Skeletal muscle tissue (tissue), 4 donors: ENCODE measurements around the gene WDR70. TPM values are rescaled to one million over a fixed set of nuclear protein-coding genes. Genes with fewer than 3 reads are reported as not detected.

Source experiments
- H3K27ac ChIP-seq: one replicate; pipeline ENCODE4 v1.7.0; 2013; ENCODE audit warnings: mild to moderate bottlenecking, low read depth, low read length, inconsistent platforms
- H3K27me3 ChIP-seq, 3 donors: one replicate each; pipeline ENCODE4 v1.7.0; 2013; ENCODE audit warnings: low read length in 3 of 3; ENCODE audit not compliant: control insufficient read depth in 3 of 3, insufficient read depth in 3 of 3
- H3K36me3 ChIP-seq, 3 donors: one replicate each; pipeline ENCODE4 v1.7.0; 2013; ENCODE audit warnings: low read length in 3 of 3; ENCODE audit not compliant: control insufficient read depth in 3 of 3, insufficient read depth in 3 of 3
- H3K4me1 ChIP-seq, 3 donors: one replicate each; pipeline ENCODE4 v1.7.0; 2013; ENCODE audit warnings: low read length in 3 of 3, mild to moderate bottlenecking in 3 of 3; ENCODE audit not compliant: control insufficient read depth in 3 of 3, insufficient read depth in 3 of 3
- H3K4me3 ChIP-seq, 3 donors: one replicate each; pipeline ENCODE4 v1.7.0; 2013; ENCODE audit warnings: low read length in 3 of 3
- H3K9ac ChIP-seq, 3 donors: one replicate each; pipeline ENCODE4 v1.7.0; 2013; ENCODE audit warnings: low read length in 3 of 3, mild to moderate bottlenecking in 3 of 3, moderate library complexity in 2 of 3, low read depth in 1 of 3
- H3K9me3 ChIP-seq, 3 donors: one replicate each; pipeline ENCODE4 v1.7.0; 2013; ENCODE audit warnings: low read length in 3 of 3; ENCODE audit not compliant: control insufficient read depth in 3 of 3
- total RNA-seq: library from RNA; depleted of rRNA; stranded (reverse); fragments of >200 nt; gene quantifications from one replicate; pipeline ENCODE4 v1.2.3, GENCODE V29; 2014
- donor health status: Osteomylitis.

The WDR70 gene
- total RNA-seq, 1 donor from 2014 or later = 23.0 TPM

- peaks cover 0 to 3% (median 0%) of the 10 kb centered on the region in 3 donors for H3K36me3 ChIP-seq
- no peak overlapping the region for H3K9ac ChIP-seq
- peaks cover 7 to 15% (median 8%) of the 10 kb centered on the region in 3 donors for H3K4me1 ChIP-seq
- H3K4me3 ChIP-seq = no peak overlapping the region
- H3K27me3 ChIP-seq = no peaks in the 10 kb centered on the region
- no peak overlapping the region for H3K27ac ChIP-seq
- H3K9me3 ChIP-seq = no peaks in the 10 kb centered on the region
Observed at GRCh38 chr5:37740331-37741066, 361.4 kb downstream of the WDR70 start.

- Histone ChIP-seq H3K27me3 (no peaks in the 10 kb centered on the region), H3K9me3 (no peaks in the 10 kb centered on the region), H3K4me1 (peaks cover 0 to 5% (median 4%) of the 10 kb centered on the region in 3 donors), H3K4me3 (no peak overlapping the region), H3K9ac (no peak overlapping the region), H3K27ac (no peak overlapping the region), H3K36me3 (peaks cover 0 to 3% (median 0%) of the 10 kb centered on the region in 3 donors)
Observed at GRCh38 chr5:37742111-37742510, 363.0 kb downstream of the WDR70 start.

GRCh38 chr5:37751227-37751626 lies 372.1 kb downstream of the WDR70 start:
- Histone ChIP-seq H3K9me3 (no peaks in the 10 kb centered on the region), H3K9ac (no peak overlapping the region)

GRCh38 chr5:37754976-37755375 lies 375.9 kb downstream of the WDR70 start:
- peaks cover 0 to 4% (median 0%) of the 10 kb centered on the region in 3 donors for H3K9me3 ChIP-seq

More at GRCh38 chr5:37751227-37751626, 372.1 kb downstream of the WDR70 start:
- Histone ChIP-seq H3K4me1 (no peaks in the 10 kb centered on the region), H3K27me3 (no peaks in the 10 kb centered on the region), H3K4me3 (no peak overlapping the region), H3K36me3 (peaks cover 0 to 2% (median 0%) of the 10 kb centered on the region in 3 donors), H3K27ac (no peak overlapping the region)

GRCh38 chr5:37755581-37755980 lies 376.5 kb downstream of the WDR70 start:
- Histone ChIP-seq H3K27ac (no peak overlapping the region), H3K4me3 (no peak overlapping the region), H3K4me1 (no peaks in the 10 kb centered on the region), H3K36me3 (peaks cover 0 to 2% (median 0%) of the 10 kb centered on the region in 3 donors), H3K9me3 (peaks cover 0 to 4% (median 0%) of the 10 kb centered on the region in 3 donors), H3K9ac (no peak overlapping the region), H3K27me3 (no peaks in the 10 kb centered on the region)

More at GRCh38 chr5:37754976-37755375, 375.9 kb downstream of the WDR70 start:
- Histone ChIP-seq H3K9ac (no peak overlapping the region), H3K4me3 (no peak overlapping the region), H3K27me3 (no peaks in the 10 kb centered on the region), H3K36me3 (peaks cover 0 to 2% (median 0%) of the 10 kb centered on the region in 3 donors), H3K4me1 (no peaks in the 10 kb centered on the region), H3K27ac (no peak overlapping the region)

- no peak overlapping the region for H3K27ac ChIP-seq
- H3K4me3 ChIP-seq = no peak overlapping the region
- H3K36me3 ChIP-seq = peaks cover 0 to 2% (median 0%) of the 10 kb centered on the region in 3 donors
- no peaks in the 10 kb centered on the region for H3K4me1 ChIP-seq
- H3K27me3 ChIP-seq = no peaks in the 10 kb centered on the region
- H3K9me3 ChIP-seq = peaks cover 0 to 4% (median 0%) of the 10 kb centered on the region in 3 donors
- no peak overlapping the region for H3K9ac ChIP-seq
Observed at GRCh38 chr5:37756248-37756647, 377.1 kb downstream of the WDR70 start.

- H3K36me3 ChIP-seq = no peaks in the 10 kb centered on the region
- peaks cover 0 to 4% (median 0%) of the 10 kb centered on the region in 3 donors for H3K9me3 ChIP-seq
- no peak overlapping the region for H3K9ac ChIP-seq
- H3K27ac ChIP-seq = no peak overlapping the region
- H3K4me3 ChIP-seq = no peak overlapping the region
- H3K27me3 ChIP-seq = no peaks in the 10 kb centered on the region
- no peaks in the 10 kb centered on the region for H3K4me1 ChIP-seq
Observed at GRCh38 chr5:37757980-37758582, 379.0 kb downstream of the WDR70 start.

- no peak overlapping the region for H3K4me3 ChIP-seq
- H3K9ac ChIP-seq = no peak overlapping the region
- H3K27ac ChIP-seq = no peak overlapping the region
- no peaks in the 10 kb centered on the region for H3K36me3 ChIP-seq
- peaks cover 0 to 7% (median 0%) of the 10 kb centered on the region in 3 donors for H3K4me1 ChIP-seq
- H3K9me3 ChIP-seq = no peaks in the 10 kb centered on the region
- H3K27me3 ChIP-seq = no peaks in the 10 kb centered on the region
Observed at GRCh38 chr5:37767251-37767650, 388.1 kb downstream of the WDR70 start.

GRCh38 chr5:37767961-37768360 lies 388.8 kb downstream of the WDR70 start:
- H3K27me3 ChIP-seq = no peaks in the 10 kb centered on the region
- no peak overlapping the region for H3K9ac ChIP-seq

GRCh38 chr5:37768371-37768770 lies 389.3 kb downstream of the WDR70 start:
- H3K27ac ChIP-seq = no peak overlapping the region

More at GRCh38 chr5:37767961-37768360, 388.8 kb downstream of the WDR70 start:
- no peaks in the 10 kb centered on the region for H3K9me3 ChIP-seq
- no peaks in the 10 kb centered on the region for H3K36me3 ChIP-seq
- peaks cover 0 to 7% (median 0%) of the 10 kb centered on the region in 3 donors for H3K4me1 ChIP-seq
- no peak overlapping the region for H3K4me3 ChIP-seq
- no peak overlapping the region for H3K27ac ChIP-seq

More at GRCh38 chr5:37768371-37768770, 389.3 kb downstream of the WDR70 start:
- no peaks in the 10 kb centered on the region for H3K27me3 ChIP-seq
- H3K4me1 ChIP-seq = peaks cover 0 to 7% (median 0%) of the 10 kb centered on the region in 3 donors
- no peaks in the 10 kb centered on the region for H3K9me3 ChIP-seq
- H3K4me3 ChIP-seq = no peak overlapping the region
- H3K36me3 ChIP-seq = no peaks in the 10 kb centered on the region
- no peak overlapping the region for H3K9ac ChIP-seq
